ENCODE measurements around the gene PAEP. TPM values are rescaled to one million over a fixed set of nuclear protein-coding genes. Genes with fewer than 3 reads are reported as not detected.
A peak's percentile ranks its signal among the peaks of the same experiment; 100 is the strongest.
"Not testable (repeated sequence)": the region's sequence is repeated elsewhere in the genome, so short reads cannot be mapped to it uniquely, and the experiment has no call there.

The PAEP gene
- total RNA-seq, 1 donor: not detected

DNA sequence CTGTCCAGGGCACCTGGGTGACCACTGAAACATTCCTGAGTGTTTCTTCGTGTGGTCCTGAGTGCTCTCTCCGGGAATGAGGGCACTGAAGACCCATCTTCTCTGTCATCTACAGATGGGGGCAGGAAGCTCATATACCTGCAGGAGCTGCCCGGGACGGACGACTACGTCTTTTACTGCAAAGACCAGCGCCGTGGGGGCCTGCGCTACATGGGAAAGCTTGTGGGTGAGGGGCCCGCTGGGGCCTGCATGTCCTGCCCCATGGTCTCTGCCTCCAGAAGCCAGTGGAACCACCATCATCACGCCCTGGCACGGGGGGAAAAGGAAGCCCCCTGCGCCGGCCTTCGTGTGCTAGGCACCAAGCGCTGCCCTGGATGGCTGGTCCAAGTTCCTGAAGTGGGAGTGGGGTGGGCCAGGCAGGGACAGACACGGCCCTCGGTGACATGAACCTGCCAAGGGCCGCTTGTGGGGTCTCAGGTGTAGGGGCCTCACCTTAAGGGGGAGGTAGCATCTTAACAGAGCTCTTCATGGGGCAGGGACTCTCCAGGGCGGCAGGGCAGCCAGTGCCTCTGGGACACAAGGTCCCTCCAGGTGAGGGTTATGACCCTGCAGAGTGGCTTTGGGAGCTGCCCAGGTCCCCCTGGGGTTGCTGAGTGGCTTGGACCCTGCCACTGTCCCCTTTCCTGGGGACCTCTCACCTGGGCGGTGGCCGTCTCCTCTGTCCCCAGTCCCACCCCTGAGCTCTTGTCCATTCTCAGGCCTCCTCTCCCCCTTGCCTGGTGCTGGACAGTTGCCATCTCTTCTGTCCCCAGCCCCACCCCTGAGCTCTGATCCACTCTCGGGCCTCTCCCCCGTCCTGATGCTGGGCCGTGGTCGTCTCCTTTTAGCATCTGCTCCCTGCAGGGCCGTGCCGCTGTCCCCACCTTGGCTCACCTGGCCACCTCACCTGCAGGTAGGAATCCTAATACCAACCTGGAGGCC, 13.5 kb upstream of the PAEP start:
- no peaks in the 10 kb centered on the region for H4K20me1 ChIP-seq (ENCODE audit: insufficient read depth, low read length)
- no peaks in the 10 kb centered on the region for H3K4me1 ChIP-seq (ENCODE audit: insufficient read depth, low read length)
- no peaks in the 10 kb centered on the region for H3K27me3 ChIP-seq (ENCODE audit: insufficient read depth, low read length)
- no peak overlapping the region for H3K4me3 ChIP-seq (ENCODE audit: insufficient read depth, low read length)
- no peak overlapping the region for H3K27ac ChIP-seq (ENCODE audit: low read depth, low read length)
- no peaks in the 10 kb centered on the region for H3K79me2 ChIP-seq (ENCODE audit: insufficient read depth, low read length)
- TF ChIP-seq, protein P1, sequence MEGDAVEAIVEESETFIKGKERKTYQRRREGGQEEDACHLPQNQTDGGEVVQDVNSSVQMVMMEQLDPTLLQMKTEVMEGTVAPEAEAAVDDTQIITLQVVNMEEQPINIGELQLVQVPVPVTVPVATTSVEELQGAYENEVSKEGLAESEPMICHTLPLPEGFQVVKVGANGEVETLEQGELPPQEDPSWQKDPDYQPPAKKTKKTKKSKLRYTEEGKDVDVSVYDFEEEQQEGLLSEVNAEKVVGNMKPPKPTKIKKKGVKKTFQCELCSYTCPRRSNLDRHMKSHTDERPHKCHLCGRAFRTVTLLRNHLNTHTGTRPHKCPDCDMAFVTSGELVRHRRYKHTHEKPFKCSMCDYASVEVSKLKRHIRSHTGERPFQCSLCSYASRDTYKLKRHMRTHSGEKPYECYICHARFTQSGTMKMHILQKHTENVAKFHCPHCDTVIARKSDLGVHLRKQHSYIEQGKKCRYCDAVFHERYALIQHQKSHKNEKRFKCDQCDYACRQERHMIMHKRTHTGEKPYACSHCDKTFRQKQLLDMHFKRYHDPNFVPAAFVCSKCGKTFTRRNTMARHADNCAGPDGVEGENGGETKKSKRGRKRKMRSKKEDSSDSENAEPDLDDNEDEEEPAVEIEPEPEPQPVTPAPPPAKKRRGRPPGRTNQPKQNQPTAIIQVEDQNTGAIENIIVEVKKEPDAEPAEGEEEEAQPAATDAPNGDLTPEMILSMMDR (IDR thresholded peaks at IDR 0.05; ENCODE audit: extremely low read depth, low read depth, low read length): no peak
- no peaks in the 10 kb centered on the region for H3K9me3 ChIP-seq (ENCODE audit: low read depth, low read length)
- no peak for DNase-seq (ENCODE audit: insufficient read length, low spot score, missing footprints)
- H3K36me3 ChIP-seq (ENCODE audit: insufficient read depth, low read length): no peaks in the 10 kb centered on the region
- no peak overlapping the region for H2AFZ ChIP-seq (ENCODE audit: low read length)
- H3K4me2 ChIP-seq (ENCODE audit: insufficient read depth, low read length): no peak overlapping the region

DNA sequence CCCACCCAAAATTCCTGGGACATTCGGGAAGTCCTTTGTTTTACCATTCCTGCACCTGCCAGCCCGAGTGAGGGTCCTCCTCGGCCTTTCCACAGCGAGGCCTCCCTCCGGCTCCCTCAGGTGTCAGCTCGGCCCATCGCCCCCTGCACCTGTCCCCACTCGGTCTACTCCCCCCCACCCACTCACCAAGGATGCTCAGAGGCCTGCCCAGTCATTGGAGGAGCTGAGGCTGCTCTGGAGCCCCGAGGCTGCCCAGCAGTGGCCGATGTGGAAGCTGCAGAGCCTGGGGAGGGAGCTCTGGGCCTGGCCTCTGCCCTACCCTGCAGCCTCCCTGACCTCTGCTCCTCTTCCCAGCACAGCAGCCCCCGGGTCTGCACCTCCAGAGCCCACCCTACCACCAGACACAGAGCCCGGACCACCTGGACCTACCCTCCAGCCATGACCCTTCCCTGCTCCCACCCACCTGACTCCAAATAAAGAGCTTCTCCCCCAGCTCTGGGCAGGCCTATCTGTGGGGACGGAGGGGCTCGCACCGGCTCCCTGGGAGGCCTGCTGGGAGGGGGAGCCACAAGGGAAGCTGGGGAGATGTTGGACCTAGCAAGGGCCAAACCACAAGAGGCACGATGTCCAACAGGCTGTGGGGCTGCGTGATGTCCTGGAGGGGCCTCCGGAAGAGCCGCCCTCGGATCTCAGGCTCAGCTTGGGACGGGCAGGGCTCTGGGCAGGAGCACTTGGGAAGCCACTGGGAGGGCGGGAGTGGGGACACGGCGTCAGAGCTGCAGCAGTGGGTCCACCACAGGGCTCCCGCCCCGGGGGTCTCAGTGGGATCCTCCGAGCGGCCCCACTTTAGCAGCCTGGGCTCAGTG, 11.8 kb upstream of the PAEP start:
- H3K4me2 ChIP-seq (ENCODE audit: insufficient read depth, low read length); H3K36me3 ChIP-seq (ENCODE audit: insufficient read depth, low read length); DNase-seq (ENCODE audit: insufficient read length, low spot score, missing footprints); H3K4me1 ChIP-seq (ENCODE audit: insufficient read depth, low read length); H2AFZ ChIP-seq (ENCODE audit: low read length); H3K4me3 ChIP-seq (ENCODE audit: insufficient read depth, low read length); H3K27ac ChIP-seq (ENCODE audit: low read depth, low read length); H3K27me3 ChIP-seq (ENCODE audit: insufficient read depth, low read length); H4K20me1 ChIP-seq (ENCODE audit: insufficient read depth, low read length); H3K79me2 ChIP-seq (ENCODE audit: insufficient read depth, low read length); H3K9me3 ChIP-seq (ENCODE audit: low read depth, low read length): not testable (repeated sequence)

DNA sequence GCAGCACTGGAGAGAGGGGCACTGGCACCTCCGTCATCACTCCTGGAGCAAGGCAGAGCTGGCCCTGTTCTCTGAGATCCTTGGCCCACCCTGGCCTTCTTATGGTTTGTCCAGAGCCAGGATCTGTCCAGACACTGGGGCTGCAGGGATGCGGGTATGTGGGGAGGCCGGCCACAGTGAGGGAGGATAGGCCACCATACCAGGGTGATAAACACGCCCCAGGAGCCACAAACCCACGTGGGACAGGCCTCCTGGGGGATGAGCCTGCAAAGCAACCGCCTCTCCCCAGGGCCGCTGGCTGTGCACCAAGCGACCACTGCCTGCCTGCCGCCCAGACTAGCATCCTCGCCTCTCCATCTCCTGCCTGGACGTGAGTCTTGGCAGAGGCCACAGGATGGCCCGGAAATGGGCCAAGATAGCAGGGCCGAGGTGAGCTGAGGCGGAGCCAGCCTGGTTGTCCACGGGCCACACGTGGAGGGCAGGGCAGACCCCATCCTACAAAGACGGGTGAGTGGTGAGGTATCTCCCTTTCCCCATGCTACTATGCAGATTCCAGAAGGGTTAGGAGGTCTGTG, 11.1 kb upstream of the PAEP start:
- Histone ChIP-seq H3K4me1 (ENCODE audit: insufficient read depth, low read length) (no peaks in the 10 kb centered on the region), H4K20me1 (ENCODE audit: insufficient read depth, low read length) (no peaks in the 10 kb centered on the region), H3K4me2 (ENCODE audit: insufficient read depth, low read length) (no peak overlapping the region), H3K4me3 (ENCODE audit: insufficient read depth, low read length) (no peak overlapping the region), H2AFZ (ENCODE audit: low read length) (no peak overlapping the region), H3K27ac (ENCODE audit: low read depth, low read length) (no peak overlapping the region), H3K36me3 (ENCODE audit: insufficient read depth, low read length) (no peaks in the 10 kb centered on the region), H3K79me2 (ENCODE audit: insufficient read depth, low read length) (no peaks in the 10 kb centered on the region), H3K27me3 (ENCODE audit: insufficient read depth, low read length) (no peaks in the 10 kb centered on the region), H3K9me3 (ENCODE audit: low read depth, low read length) (no peaks in the 10 kb centered on the region)
- peak; percentile 82 for DNase-seq (ENCODE audit: insufficient read length, low spot score, missing footprints)
- TF ChIP-seq, protein P1 (IDR thresholded peaks at IDR 0.05; ENCODE audit: extremely low read depth, low read depth, low read length): no peak

DNA sequence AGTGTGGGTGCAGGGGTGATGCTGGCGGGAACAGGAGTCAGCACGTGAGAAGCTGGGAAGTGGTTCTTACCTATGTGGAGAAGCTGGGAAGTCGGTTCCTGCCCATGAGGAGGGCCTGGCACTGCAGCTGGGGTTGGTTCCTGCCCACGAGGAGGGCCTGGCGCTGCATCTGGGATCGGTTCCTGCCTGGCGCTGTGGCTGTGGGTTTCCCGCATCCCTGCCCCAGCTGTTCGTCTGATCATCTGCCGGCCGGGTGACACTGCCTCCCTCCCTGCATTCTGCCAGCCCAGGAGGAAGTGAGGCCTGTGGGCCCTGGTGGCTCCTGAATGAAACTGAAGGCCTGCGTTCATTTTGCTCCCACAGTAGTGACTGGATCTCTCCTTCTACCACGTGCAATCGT, 10.5 kb upstream of the PAEP start:
- no peaks in the 10 kb centered on the region for H3K36me3 ChIP-seq (ENCODE audit: insufficient read depth, low read length)
- no peak overlapping the region for H3K4me3 ChIP-seq (ENCODE audit: insufficient read depth, low read length)
- no peak for DNase-seq (ENCODE audit: insufficient read length, low spot score, missing footprints)

More for the DNA sequence above, 10.5 kb upstream of the PAEP start:
- H3K79me2 ChIP-seq (ENCODE audit: insufficient read depth, low read length): no peaks in the 10 kb centered on the region
- no peak overlapping the region for H3K27ac ChIP-seq (ENCODE audit: low read depth, low read length)
- H4K20me1 ChIP-seq (ENCODE audit: insufficient read depth, low read length): no peaks in the 10 kb centered on the region
- H3K9me3 ChIP-seq (ENCODE audit: low read depth, low read length): no peaks in the 10 kb centered on the region
- no peak overlapping the region for H3K4me2 ChIP-seq (ENCODE audit: insufficient read depth, low read length)
- H3K4me1 ChIP-seq (ENCODE audit: insufficient read depth, low read length): no peaks in the 10 kb centered on the region
- H2AFZ ChIP-seq (ENCODE audit: low read length): no peak overlapping the region
- TF ChIP-seq, protein P1 (IDR thresholded peaks at IDR 0.05; ENCODE audit: extremely low read depth, low read depth, low read length): no peak
- no peaks in the 10 kb centered on the region for H3K27me3 ChIP-seq (ENCODE audit: insufficient read depth, low read length)

Data from osteoblast (primary cell).